GM18951 (cell line): Measurements from ENCODE around the gene GCH1.
"Not testable (repeated sequence)": the region's sequence is repeated elsewhere in the genome, so short reads cannot be mapped to it uniquely, and the experiment has no call there.

Source experiments
- POLR2A ChIP-seq: IDR thresholded peaks from 4 replicates; pipeline ENCODE4 v1.6.1; 2011; ENCODE audit warnings: mild to moderate bottlenecking; ENCODE audit not compliant: insufficient read length, insufficient read depth; ENCODE audit errors: extremely low read depth
- in situ Hi-C: fragments of 300-500 bp; cut with MboI; formaldehyde crosslinking; loops from one replicate; pipeline ENCODE4 v1.12.0; 2022; ENCODE audit warnings: low sequenced_read_pairs, mixed read lengths, inconsistent platforms; ENCODE audit not compliant: unreplicated experiment

The GCH1 gene

GRCh38 chr14:54927551-54927950, 24.9 kb upstream of the GCH1 start:
- TF ChIP-seq POLR2A = no peak
- in situ Hi-C loops = no loop called here

- in situ Hi-C loops = not testable (repeated sequence)
Measured at GRCh38 chr14:54926570-54926969, 23.9 kb upstream of the GCH1 start.

- in situ Hi-C loops = no loop called here
- no peak for TF ChIP-seq POLR2A
Measured at GRCh38 chr14:54922598-54922997, 20.0 kb upstream of the GCH1 start.

- no peak for TF ChIP-seq POLR2A
- in situ Hi-C loops = no loop called here
Measured at GRCh38 chr14:54920052-54920451, 17.4 kb upstream of the GCH1 start.

- TF ChIP-seq POLR2A = no peak
- in situ Hi-C loops = no loop called here
Measured at GRCh38 chr14:54919330-54919729, 16.7 kb upstream of the GCH1 start.

- no peak for TF ChIP-seq POLR2A
- in situ Hi-C loops = no loop called here
Measured at GRCh38 chr14:54918427-54918826, 15.8 kb upstream of the GCH1 start.

GRCh38 chr14:54916101-54916500, 13.5 kb upstream of the GCH1 start:
- TF ChIP-seq POLR2A = no peak
- in situ Hi-C loops = no loop called here

- TF ChIP-seq POLR2A = no peak
- in situ Hi-C loops = no loop called here
Measured at GRCh38 chr14:54909817-54910558, 7.4 kb upstream of the GCH1 start.

GRCh38 chr14:54908973-54909372, 6.3 kb upstream of the GCH1 start:
- in situ Hi-C loops = not testable (repeated sequence)

GRCh38 chr14:54908190-54908589, 5.6 kb upstream of the GCH1 start:
- no peak for TF ChIP-seq POLR2A
- in situ Hi-C loops = no loop called here

GRCh38 chr14:54906075-54906474, 3.4 kb upstream of the GCH1 start:
- no peak for TF ChIP-seq POLR2A
- in situ Hi-C loops = no loop called here

GRCh38 chr14:54902143-54902520, 494 bp downstream of the GCH1 start:
- no peak for TF ChIP-seq POLR2A
- in situ Hi-C loops = no loop called here

- TF ChIP-seq POLR2A = no peak
- in situ Hi-C loops = no loop called here
Measured at GRCh38 chr14:54901380-54902142, 1.1 kb downstream of the GCH1 start.

- no peak for TF ChIP-seq POLR2A
- in situ Hi-C loops = no loop called here
Measured at GRCh38 chr14:54899573-54899972, 3.1 kb downstream of the GCH1 start.

GRCh38 chr14:54897809-54898555, 4.6 kb downstream of the GCH1 start:
- in situ Hi-C loops = not testable (repeated sequence)
